AG09309 (cell line): ENCODE results near the gene DCXR.

ENCODE experiments used
- DNase-seq: peaks from one replicate; pipeline ENCODE4 v3.0.0-alpha.2; 2010; ENCODE audit warnings: low read depth
- H3K4me3 ChIP-seq: 2 replicates; pipeline ENCODE4 v1.5.1; 2011; ENCODE audit warnings: mild to moderate bottlenecking, low read depth, low read length, moderate library complexity; ENCODE audit not compliant: control insufficient read depth
- TF ChIP-seq, protein P1 (sequence below): IDR thresholded peaks from 2 replicates; pipeline ENCODE4 v1.5.1; 2011; ENCODE audit warnings: mild to moderate bottlenecking, low read depth, low read length, inconsistent platforms; ENCODE audit not compliant: insufficient read depth, control insufficient read depth; ENCODE audit errors: missing control alignments

The DCXR gene

DNA sequence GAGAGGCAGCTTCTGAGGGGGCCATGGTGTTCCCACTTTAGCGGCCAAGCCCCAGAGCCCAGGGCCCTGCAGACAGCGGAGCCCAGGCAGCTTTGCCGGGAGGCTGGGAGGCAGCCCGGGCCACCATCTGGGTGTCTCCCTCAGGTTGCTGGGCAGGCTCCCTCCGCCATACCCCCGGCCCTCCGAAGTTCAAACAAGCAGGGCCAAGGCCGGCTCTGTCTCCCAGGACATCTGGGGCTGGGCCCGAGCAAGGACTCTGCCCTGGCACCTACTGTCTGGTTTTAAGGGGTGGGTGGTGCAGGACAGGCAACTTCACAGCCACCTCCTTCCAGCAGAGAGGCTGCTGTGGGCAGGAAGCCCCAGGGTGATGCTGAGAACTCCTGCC lies 25.5 kb upstream of the DCXR start:
- no peak for DNase-seq
- H3K4me3 ChIP-seq = no peak overlapping the region
- TF ChIP-seq, protein P1, sequence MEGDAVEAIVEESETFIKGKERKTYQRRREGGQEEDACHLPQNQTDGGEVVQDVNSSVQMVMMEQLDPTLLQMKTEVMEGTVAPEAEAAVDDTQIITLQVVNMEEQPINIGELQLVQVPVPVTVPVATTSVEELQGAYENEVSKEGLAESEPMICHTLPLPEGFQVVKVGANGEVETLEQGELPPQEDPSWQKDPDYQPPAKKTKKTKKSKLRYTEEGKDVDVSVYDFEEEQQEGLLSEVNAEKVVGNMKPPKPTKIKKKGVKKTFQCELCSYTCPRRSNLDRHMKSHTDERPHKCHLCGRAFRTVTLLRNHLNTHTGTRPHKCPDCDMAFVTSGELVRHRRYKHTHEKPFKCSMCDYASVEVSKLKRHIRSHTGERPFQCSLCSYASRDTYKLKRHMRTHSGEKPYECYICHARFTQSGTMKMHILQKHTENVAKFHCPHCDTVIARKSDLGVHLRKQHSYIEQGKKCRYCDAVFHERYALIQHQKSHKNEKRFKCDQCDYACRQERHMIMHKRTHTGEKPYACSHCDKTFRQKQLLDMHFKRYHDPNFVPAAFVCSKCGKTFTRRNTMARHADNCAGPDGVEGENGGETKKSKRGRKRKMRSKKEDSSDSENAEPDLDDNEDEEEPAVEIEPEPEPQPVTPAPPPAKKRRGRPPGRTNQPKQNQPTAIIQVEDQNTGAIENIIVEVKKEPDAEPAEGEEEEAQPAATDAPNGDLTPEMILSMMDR = no peak

DNA sequence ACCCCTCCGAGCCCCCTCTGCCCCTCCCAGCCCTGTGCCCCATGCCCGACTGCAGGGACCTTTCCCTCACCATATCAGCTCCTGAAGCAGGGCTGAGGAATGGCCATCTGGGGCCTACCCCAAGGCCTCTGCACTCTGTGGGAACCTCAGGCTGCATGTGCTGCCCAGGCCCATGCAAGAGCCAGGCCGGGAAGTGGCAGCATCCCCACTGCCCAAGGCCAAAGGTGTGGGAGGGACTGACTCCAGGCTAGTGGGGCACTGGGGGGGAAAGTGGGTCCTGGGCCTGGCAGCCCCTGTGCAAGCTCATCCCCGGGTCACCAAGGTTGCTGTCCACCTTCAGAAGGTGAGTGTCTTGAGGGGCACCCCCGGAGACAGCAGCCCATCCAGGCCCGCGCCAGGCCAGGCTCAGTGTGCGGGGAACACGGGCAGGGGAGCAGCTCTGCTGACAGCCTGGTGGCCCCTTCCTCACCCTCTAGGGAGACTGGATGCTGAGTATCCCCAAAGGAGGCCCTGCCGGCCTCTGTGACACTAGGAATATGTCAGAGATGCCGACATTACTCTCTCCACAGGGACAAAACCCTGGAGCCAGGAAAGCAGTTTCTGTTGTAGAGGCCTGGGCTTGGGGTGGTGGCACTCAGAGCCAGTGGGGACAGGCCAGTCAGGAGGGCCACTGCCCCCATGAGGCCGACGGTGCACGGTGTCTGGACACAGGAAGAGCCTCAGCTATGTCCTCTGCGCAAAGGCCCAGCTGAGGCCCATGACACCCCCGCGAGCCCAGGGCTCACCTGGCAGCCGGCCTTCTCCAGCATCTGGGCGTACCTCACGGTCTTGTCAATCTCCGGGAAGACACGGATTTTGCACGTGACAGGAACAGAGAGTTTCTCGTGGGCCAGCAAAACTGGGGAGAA lies 24.8 kb upstream of the DCXR start:
- TF ChIP-seq, protein P1 = no peak
- no peak overlapping the region for H3K4me3 ChIP-seq
- DNase-seq = no peak

DNA sequence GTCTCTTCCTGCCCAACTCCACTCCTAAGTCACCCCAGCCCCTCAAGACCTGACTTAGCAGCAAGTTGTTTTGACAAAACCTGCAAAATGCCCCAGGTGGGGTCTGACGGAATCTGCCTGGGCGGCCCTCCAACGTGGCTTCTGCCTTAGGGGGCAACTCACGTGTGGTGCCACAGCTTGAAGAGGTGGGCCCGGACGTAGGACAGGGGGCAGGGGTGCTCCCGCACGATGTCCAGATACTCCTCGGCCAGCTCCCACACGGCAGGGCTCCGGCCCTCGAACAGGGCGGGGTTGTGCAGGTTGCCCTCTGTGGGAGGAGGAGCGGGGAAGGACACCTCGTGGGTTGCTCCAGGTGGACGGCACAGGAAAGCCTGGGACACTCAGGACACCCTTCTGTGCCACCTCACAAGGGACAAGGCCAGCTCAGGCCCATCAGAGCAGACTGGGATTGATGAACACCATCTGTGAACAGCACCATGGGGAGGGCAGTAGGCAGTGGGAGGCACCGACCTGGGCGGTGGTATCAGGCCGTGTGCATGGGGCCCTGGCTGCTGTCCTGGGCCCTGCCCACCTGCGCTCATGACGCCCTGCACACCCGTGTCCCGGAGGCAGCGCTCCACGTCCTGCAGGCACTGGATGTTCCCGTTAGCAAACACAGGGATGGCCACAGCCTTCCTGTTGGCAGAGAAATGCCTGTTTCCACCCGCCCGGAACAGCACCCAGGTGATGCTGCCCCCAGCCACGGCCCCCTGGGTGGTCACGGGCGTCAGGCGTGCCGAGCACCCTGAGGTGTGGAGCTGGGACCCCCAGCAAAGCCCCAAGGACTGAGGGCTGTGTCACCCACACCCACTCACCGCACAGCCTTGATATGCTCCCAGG lies 23.8 kb upstream of the DCXR start:
- DNase-seq = no peak
- TF ChIP-seq, protein P1 = no peak
- H3K4me3 ChIP-seq = no peak overlapping the region

DNA sequence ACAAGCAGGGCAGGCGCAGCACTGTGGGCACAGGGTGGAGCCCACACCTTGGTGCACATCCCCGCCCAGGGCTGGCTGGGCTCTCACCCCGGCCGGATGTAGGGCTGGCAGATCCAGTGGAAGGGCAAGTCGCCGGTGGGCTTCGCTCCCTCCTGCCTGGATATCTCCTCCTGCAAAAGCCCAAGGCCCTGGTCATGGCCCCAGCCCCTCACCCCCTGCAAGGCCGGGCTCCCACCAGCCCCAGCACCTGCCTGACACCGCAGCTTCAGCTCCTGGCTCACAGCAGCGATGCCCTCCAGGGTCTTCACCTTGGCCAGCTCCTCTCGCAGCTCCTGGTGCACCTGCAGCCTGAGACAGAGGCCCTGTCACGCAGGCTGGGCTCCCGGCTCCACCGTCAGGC lies 23.1 kb upstream of the DCXR start:
- TF ChIP-seq, protein P1 = no peak
- DNase-seq = no peak
- H3K4me3 ChIP-seq = no peak overlapping the region

DNA sequence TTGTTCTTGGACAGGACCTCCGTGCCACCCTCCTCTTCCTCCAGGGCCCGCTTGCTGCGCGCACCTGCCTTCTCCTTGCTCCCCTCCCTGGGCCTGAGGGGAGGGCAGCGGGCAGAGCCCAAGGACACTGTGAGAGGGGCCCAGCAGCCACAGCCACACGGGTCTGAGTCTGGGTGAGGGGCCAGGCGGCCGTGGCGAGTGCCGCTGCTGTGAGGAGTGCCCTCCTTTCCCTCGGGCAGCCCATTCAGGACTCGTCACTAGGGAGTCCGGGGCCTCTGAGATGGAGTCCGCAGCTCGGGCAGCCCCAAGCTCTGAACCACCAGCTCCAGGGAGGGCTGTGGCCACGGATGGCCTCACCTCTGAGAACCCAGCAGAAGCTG lies 22.5 kb upstream of the DCXR start:
- no peak overlapping the region for H3K4me3 ChIP-seq
- no peak for DNase-seq
- TF ChIP-seq, protein P1 = no peak

DNA sequence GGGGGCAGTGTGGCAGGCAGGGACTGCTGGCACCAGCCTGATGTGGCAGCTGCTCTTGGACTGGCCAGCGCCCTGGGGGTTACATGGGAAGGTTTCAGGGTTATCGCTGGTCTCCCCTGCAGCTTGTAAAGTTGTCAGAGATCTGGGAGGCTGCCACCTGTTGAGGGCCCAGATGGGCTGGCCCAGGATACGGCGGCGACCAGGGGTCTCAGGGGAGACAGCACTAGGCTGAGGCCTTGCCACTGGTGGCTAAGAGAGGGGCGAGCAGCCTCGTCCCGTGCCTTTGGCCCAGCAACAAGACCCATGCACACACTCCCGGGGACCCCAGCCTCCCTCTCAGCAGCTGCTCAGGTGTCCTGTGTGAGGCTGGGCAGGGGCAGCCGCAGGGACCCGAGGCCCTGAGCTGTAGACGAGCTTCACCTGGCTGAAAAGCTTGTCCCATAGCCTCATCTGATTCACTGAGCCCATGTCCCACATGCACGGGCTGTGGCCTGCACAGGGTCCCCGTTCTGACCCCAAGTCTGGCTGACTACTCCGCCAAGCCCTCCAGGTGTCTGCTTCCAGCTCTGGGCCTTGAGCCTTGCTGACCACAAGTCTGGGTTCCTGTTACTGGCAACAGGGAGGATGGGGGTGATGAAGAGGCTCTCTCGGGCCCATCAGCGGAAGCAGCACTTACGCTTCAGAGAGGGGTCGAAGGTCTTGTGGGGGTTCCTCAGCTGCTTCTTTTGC lies 21.9 kb upstream of the DCXR start:
- H3K4me3 ChIP-seq = no peak overlapping the region
- TF ChIP-seq, protein P1 = no peak
- DNase-seq = no peak
